ENCODE results near the gene UQCRQ. TPM values are rescaled to one million over a fixed set of nuclear protein-coding genes. Genes with fewer than 3 reads are reported as not detected.
A peak's percentile ranks its signal among the peaks of the same experiment; 100 is the strongest.

UQCRQ gene
- total RNA-seq, 1 donor from 2014 or later = 1,839 TPM

DNA sequence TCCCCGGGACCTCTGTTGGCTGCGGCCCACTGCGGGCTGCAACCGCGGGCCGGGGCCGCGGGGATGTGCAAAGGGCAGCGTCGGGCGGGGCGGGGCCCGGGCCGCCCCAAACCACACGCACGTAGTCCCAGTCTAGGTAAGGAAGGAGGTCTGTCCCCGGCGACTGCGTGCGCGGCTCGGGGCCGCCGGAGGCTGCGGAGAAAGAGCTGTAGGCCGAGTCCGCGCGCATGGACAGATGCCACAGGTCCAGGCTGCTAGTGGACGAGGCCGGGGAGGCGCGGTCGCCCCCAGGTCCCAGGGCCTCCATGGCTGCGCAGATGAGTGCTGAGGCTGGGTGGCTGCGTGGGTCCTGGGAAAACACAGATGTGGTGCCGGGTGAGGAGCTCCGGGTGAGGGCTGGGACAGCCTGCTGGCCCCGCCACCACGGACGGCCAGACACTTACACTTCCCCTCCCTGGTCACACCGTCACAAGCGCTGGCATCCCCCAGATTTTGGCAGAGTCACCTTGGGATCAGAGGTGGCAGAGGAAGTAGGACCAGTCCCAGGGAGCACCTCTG, 40.5 kb upstream of the UQCRQ start:
- intact Hi-C loops (cut with micrococcal nuclease) = no loop called here
- peaks cover 41% of the 10 kb centered on the region for H3K4me1 ChIP-seq
- no peaks in the 10 kb centered on the region for H3K9me3 ChIP-seq (replicated peaks)
- H3K27me3 ChIP-seq (ENCODE audit: low read depth) = no peaks in the 10 kb centered on the region
- H3K36me3 ChIP-seq = peaks cover 4% of the 10 kb centered on the region
- no peak for DNase-seq
- TF ChIP-seq, protein P1, sequence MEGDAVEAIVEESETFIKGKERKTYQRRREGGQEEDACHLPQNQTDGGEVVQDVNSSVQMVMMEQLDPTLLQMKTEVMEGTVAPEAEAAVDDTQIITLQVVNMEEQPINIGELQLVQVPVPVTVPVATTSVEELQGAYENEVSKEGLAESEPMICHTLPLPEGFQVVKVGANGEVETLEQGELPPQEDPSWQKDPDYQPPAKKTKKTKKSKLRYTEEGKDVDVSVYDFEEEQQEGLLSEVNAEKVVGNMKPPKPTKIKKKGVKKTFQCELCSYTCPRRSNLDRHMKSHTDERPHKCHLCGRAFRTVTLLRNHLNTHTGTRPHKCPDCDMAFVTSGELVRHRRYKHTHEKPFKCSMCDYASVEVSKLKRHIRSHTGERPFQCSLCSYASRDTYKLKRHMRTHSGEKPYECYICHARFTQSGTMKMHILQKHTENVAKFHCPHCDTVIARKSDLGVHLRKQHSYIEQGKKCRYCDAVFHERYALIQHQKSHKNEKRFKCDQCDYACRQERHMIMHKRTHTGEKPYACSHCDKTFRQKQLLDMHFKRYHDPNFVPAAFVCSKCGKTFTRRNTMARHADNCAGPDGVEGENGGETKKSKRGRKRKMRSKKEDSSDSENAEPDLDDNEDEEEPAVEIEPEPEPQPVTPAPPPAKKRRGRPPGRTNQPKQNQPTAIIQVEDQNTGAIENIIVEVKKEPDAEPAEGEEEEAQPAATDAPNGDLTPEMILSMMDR (IDR thresholded peaks at IDR 0.05; ENCODE audit: borderline replicate concordance) = no peak
- H3K27ac ChIP-seq (replicated peaks) = peak overlapping the region; percentile 52
- H3K4me3 ChIP-seq = peak overlapping the region; percentile 56

DNA sequence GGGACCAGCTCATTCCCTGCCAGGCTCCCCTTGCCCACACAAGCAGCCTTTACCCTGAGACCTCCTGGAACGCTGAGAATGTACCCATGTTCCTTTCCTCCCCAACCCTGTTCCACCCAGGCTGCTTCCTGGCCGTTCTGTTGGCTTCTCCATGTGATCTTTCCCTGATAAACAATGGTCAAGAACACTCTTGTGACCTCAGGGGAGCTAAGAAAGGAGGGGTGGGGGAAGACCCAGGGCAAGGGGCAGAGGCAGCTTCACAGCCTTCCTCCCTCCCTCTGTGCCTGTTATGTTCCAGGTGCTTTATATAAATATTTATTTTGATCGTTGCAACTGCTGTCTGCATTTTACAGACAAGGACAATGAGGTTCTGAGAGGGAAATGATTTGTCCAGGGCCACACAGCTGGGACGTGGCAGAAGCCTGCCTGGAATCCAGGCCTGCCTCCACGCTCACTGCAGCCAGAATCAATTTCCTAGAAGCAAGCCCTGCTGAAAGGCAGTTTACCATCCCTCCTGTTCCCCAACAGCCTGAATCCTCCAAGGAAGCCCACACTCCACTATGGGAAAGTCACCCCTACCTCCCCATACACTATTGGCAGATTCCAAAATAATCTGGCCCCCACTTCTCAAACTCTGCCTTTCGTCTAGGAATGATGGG, 39.9 kb upstream of the UQCRQ start:
- H3K27ac ChIP-seq (replicated peaks) = peak overlapping the region; percentile 52
- TF ChIP-seq, protein P1 (IDR thresholded peaks at IDR 0.05; ENCODE audit: borderline replicate concordance) = no peak
- H3K4me1 ChIP-seq = peaks cover 43% of the 10 kb centered on the region
- no peak for DNase-seq
- H3K9me3 ChIP-seq (replicated peaks) = no peaks in the 10 kb centered on the region
- intact Hi-C loops (cut with micrococcal nuclease) = no loop called here
- no peaks in the 10 kb centered on the region for H3K27me3 ChIP-seq (ENCODE audit: low read depth)
- peaks cover 4% of the 10 kb centered on the region for H3K36me3 ChIP-seq
- peak overlapping the region; percentile 56 for H3K4me3 ChIP-seq

DNA sequence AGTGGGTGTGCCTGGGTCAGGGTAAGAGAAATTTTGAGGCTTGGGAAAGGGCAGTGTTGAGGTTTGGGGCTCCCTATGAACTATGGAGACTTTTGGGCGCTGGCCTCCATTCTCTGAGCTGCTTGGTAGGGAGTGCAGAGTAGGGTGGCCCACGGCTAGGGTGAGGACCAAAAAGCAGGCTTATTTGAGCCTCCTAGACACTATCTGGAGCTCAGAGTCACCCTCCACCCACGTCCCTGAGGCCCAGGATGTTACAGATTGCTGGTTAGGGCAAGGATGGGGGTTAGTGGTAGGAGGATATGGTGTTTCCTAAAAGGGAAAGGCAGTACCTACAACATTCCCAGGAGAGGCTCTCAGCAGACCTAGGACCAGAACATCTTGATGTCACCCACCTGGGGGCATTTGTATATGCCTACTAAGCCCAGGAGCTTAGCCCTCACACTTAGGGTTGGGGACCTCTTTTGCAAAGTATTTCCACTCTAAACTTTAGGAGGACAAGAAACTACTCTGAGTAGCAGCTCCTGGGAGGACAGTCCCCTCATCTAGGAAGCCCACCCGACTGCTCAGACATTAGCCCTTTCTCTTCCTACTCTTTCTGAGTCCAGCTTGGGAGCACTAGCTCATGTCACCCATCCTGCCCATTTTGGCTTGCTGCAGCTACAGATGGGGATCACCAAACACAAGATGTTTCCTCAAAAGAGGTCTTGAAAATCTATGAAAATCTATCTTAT, 38.3 kb upstream of the UQCRQ start:
- Histone ChIP-seq H3K27me3 (ENCODE audit: low read depth) (no peaks in the 10 kb centered on the region), H3K4me1 (peaks cover 38% of the 10 kb centered on the region), H3K36me3 (peaks cover 4% of the 10 kb centered on the region), H3K27ac (replicated peaks) (no peak overlapping the region), H3K9me3 (replicated peaks) (no peaks in the 10 kb centered on the region), H3K4me3 (no peak overlapping the region)
- no peak for DNase-seq
- intact Hi-C loops (cut with micrococcal nuclease) = no loop called here
- TF ChIP-seq, protein P1 (IDR thresholded peaks at IDR 0.05; ENCODE audit: borderline replicate concordance) = no peak

DNA sequence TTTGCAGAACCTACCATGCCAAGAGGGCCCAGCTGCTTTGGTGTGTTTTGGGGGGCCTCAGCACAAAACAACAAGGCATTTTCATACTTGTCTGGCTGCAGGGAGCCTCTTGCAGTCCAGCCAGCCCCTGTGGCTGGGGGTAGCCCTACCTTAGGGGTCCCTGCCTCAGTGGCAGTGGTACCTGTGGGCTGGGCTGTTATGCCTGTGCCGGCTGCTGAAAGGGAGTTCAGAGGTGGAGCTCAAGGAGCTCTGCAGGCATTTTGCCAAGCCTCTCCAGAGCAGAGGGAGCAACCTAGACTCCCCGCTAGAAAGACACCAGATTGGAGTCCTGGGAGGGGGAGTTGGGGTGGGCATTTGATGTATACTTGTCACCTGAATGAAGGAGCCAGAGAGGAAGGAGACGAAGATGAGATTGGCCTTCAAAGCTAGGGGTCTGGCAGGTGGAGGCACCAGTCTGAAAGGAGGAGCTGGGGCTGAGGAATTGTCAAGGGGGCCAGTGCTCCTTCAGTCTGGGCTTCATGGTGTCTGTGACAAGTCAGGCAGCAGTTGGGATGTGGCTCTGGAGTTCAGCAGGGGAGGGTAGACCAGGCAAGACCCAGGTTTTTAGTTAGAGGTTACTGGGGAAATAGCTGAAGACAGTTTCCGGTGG, 37.5 kb upstream of the UQCRQ start:
- DNase-seq = no peak
- peaks cover 4% of the 10 kb centered on the region for H3K36me3 ChIP-seq
- H3K27ac ChIP-seq (replicated peaks) = no peak overlapping the region
- peaks cover 36% of the 10 kb centered on the region for H3K4me1 ChIP-seq
- H3K9me3 ChIP-seq (replicated peaks) = no peaks in the 10 kb centered on the region
- no peaks in the 10 kb centered on the region for H3K27me3 ChIP-seq (ENCODE audit: low read depth)
- peak overlapping the region; percentile 94 for H3K4me3 ChIP-seq
- intact Hi-C loops (cut with micrococcal nuclease) = no loop called here
- TF ChIP-seq, protein P1 (IDR thresholded peaks at IDR 0.05; ENCODE audit: borderline replicate concordance) = no peak

DNA sequence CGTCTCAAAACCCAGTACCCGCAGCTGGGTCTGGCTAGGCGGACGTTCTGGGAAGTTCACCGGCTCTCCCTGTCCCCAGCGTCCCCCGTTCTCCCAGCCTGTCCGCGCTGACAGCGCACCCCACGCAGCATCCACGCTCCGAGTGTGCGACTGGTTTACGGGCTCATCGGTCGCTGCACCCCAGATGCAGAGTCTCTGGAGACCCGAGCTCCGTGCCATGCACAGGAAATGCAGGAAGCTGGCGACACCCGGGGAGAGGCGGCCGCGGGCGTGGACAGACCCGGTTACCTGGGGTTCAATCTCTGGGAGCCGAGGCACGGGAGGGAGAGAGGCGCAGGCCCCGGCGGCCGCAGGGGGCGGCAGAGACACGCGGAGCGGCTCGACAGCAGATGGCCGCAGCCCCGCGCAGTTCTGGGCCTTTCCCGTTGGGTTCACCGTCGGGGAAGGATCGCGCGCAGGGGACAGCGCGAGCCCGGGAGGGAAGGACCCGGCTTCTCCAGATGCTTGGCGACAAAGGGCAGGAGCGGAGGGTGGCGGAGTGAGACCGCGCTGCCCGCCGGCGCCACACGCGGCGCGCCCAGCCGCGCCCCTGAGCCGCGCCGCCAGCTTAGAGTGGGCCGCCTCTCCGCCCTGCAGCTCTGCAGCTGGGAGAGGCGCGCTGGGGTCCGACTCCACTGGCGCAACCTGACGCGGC, 36.6 kb upstream of the UQCRQ start:
- Histone ChIP-seq H3K4me1 (peaks cover 36% of the 10 kb centered on the region), H3K4me3 (peak overlapping the region; percentile 94), H3K36me3 (no peaks in the 10 kb centered on the region), H3K27ac (replicated peaks) (peak overlapping the region; percentile 91), H3K9me3 (replicated peaks) (no peaks in the 10 kb centered on the region), H3K27me3 (ENCODE audit: low read depth) (no peaks in the 10 kb centered on the region)
- intact Hi-C loops (cut with micrococcal nuclease) = no loop called here
- TF ChIP-seq, protein P1 (IDR thresholded peaks at IDR 0.05; ENCODE audit: borderline replicate concordance) = peak; percentile 98
- peak; percentile 74 for DNase-seq

Measured in left ventricle myocardium inferior (tissue), 1 donor.